GM23338 (cell line): ENCODE data around the gene FGF21. TPM values are rescaled to one million over a fixed set of nuclear protein-coding genes. Genes with fewer than 3 reads are reported as not detected.
A peak's percentile ranks its signal among the peaks of the same experiment; 100 is the strongest.

Source experiments
- ATAC-seq: fragments of 200-7000 bp; cut with Tn5 transposase; 3 replicates; pipeline ENCODE4 v1.9.1; 2020
- DNase-seq: peaks from one replicate; pipeline ENCODE4 v3.0.0-alpha.2; 2015; ENCODE audit warnings: low spot score
- H2AFZ ChIP-seq: fragments of 200-600 bp; sonication (generic); 2 replicates; pipeline ENCODE4 v1.8.0; 2016; ENCODE audit warnings: antibody characterized with exemption, mild to moderate bottlenecking, moderate library complexity
- H3F3A ChIP-seq: fragments of 200-600 bp; sonication (generic); replicated peaks from 2 replicates; pipeline ENCODE4 v1.8.0; 2017; ENCODE audit warnings: antibody characterized with exemption, mixed run types, low read depth
- H3K27ac ChIP-seq: fragments of 200-600 bp; sonication (generic); 2 replicates; pipeline ENCODE4 v1.6.1; 2016; ENCODE audit warnings: low read depth
- H3K27me3 ChIP-seq: fragments of 200-600 bp; sonication (generic); 2 replicates; pipeline ENCODE4 v1.8.0; 2016; ENCODE audit warnings: mild to moderate bottlenecking, mixed run types, moderate library complexity; ENCODE audit not compliant: insufficient read depth
- H3K36me3 ChIP-seq: fragments of 200-600 bp; sonication (generic); 2 replicates; pipeline ENCODE4 v1.8.0; 2016; ENCODE audit warnings: mild to moderate bottlenecking; ENCODE audit not compliant: insufficient read depth
- H3K4me1 ChIP-seq: fragments of 200-600 bp; sonication (generic); 2 replicates; pipeline ENCODE4 v1.8.0; 2016; ENCODE audit warnings: mild to moderate bottlenecking, moderate library complexity; ENCODE audit not compliant: insufficient read depth
- H3K4me2 ChIP-seq: fragments of 200-600 bp; sonication (generic); 2 replicates; pipeline ENCODE4 v1.7.1; 2017; ENCODE audit warnings: mixed run types
- H3K4me3 ChIP-seq: fragments of 200-600 bp; sonication (generic); 2 replicates; pipeline ENCODE4 v1.6.1; 2016; ENCODE audit warnings: mixed run types
- H3K79me2 ChIP-seq: fragments of 200-600 bp; sonication (generic); replicated peaks from 2 replicates; pipeline ENCODE4 v1.8.0; 2017; ENCODE audit warnings: mild to moderate bottlenecking; ENCODE audit not compliant: insufficient read depth
- H3K9me2 ChIP-seq: fragments of 200-600 bp; sonication (generic); 2 replicates; pipeline ENCODE4 v1.8.0; 2017; ENCODE audit not compliant: insufficient read depth
- H4K20me1 ChIP-seq: fragments of 200-600 bp; sonication (generic); replicated peaks from 2 replicates; pipeline ENCODE4 v1.8.0; 2017; ENCODE audit warnings: mild to moderate bottlenecking; ENCODE audit not compliant: insufficient read depth
- H3K27ac Mint-ChIP-seq: 2 replicates; pipeline ENCODE4 v1.8.0; 2020; ENCODE audit warnings: inconsistent platforms, mild to moderate bottlenecking, moderate library complexity, mixed read lengths
- H3K27me3 Mint-ChIP-seq: 3 replicates; pipeline ENCODE4 v1.8.0; 2022; ENCODE audit warnings: low read depth, mild to moderate bottlenecking, moderate library complexity, mixed read lengths, inconsistent platforms; ENCODE audit not compliant: insufficient read depth, poor library complexity
- H3K36me3 Mint-ChIP-seq: 3 replicates; pipeline ENCODE4 v1.8.0; 2021; ENCODE audit warnings: low read depth, mild to moderate bottlenecking, inconsistent platforms, moderate library complexity, mixed read lengths
- H3K4me1 Mint-ChIP-seq: 3 replicates; pipeline ENCODE4 v1.8.0; 2020; ENCODE audit warnings: mild to moderate bottlenecking, inconsistent platforms, mixed read lengths
- H3K4me3 Mint-ChIP-seq: 3 replicates; pipeline ENCODE4 v1.8.0; 2021; ENCODE audit warnings: moderate library complexity, mild to moderate bottlenecking, inconsistent platforms, mixed read lengths
- H3K9me3 Mint-ChIP-seq: 3 replicates; pipeline ENCODE4 v1.8.0; 2020; ENCODE audit warnings: moderate library complexity, mild to moderate bottlenecking, inconsistent platforms, mixed read lengths
- CREB1 ChIP-seq: fragments of 250-450 bp; sonication (Bioruptor Pico); IDR thresholded peaks from 2 replicates; pipeline ENCODE4 v1.5.0; 2020; ENCODE audit warnings: low read depth, mild to moderate bottlenecking, moderate library complexity
- ETS1 ChIP-seq: IDR thresholded peaks from 2 replicates; pipeline ENCODE4 v1.6.1; 2016; ENCODE audit warnings: antibody characterized with exemption
- EZH2 ChIP-seq: fragments of 200-600 bp; sonication (generic); IDR thresholded peaks from one replicate; pipeline ENCODE4 v1.8.0; 2017; ENCODE audit warnings: antibody characterized with exemption, mild to moderate bottlenecking, low read depth; ENCODE audit not compliant: unreplicated experiment
- EZH2phosphoT487 ChIP-seq: fragments of 200-600 bp; sonication (generic); IDR thresholded peaks from one replicate; pipeline ENCODE4 v1.8.1; 2018; ENCODE audit warnings: antibody characterized with exemption; ENCODE audit not compliant: unreplicated experiment
- JUNB ChIP-seq: IDR thresholded peaks from one replicate; pipeline ENCODE4 v1.6.1; 2016; ENCODE audit warnings: antibody characterized with exemption; ENCODE audit not compliant: unreplicated experiment
- NANOG ChIP-seq: IDR thresholded peaks from 2 replicates; pipeline ENCODE4 v1.6.1; 2016; ENCODE audit warnings: antibody characterized with exemption, borderline replicate concordance
- POLR2AphosphoS5 ChIP-seq: IDR thresholded peaks from 2 replicates; pipeline ENCODE4 v1.6.1; 2016; ENCODE audit warnings: antibody characterized with exemption, low read depth
- STAT1 ChIP-seq: IDR thresholded peaks from one replicate; pipeline ENCODE4 v1.6.1; 2016; ENCODE audit warnings: antibody characterized with exemption; ENCODE audit not compliant: unreplicated experiment
- ZNF114 ChIP-seq: fragments of 250-450 bp; sonication (Bioruptor Pico); IDR thresholded peaks from 2 replicates; pipeline ENCODE4 v1.5.0; 2020; ENCODE audit warnings: mild to moderate bottlenecking, moderate library complexity
- ZNF331 ChIP-seq: fragments of 250-450 bp; sonication (Bioruptor Pico); IDR thresholded peaks from 2 replicates; pipeline ENCODE4 v1.5.0; 2020; ENCODE audit warnings: low read depth, mild to moderate bottlenecking, moderate library complexity
- ZNF462 ChIP-seq: fragments of 250-450 bp; sonication (Bioruptor Pico); IDR thresholded peaks from 2 replicates; pipeline ENCODE4 v1.5.0; 2020; ENCODE audit warnings: mild to moderate bottlenecking, moderate library complexity
- polyA plus RNA-seq: library from polyadenylated mRNA; unstranded; fragments of >200 nt; fragmentation: Nextera tagmentation; extraction: Ambion mirVana; gene quantifications from 2 replicates; pipeline ENCODE4 v1.2.1, GENCODE V29; 2016
- total RNA-seq: library from RNA; depleted of rRNA; stranded (reverse); fragments of >200 nt; shearing (Covaris generic); gene quantifications from 2 replicates; pipeline ENCODE4 v1.2.3, GENCODE V29; 2014
- TF ChIP-seq, protein P1 (sequence below), 2 experiments: fragments of 200-600 bp in 1 of 2; sonication (generic) in 1 of 2; conservative IDR thresholded peaks; 2 replicates each; pipeline versions ENCODE4 v1.5.1 to v1.6.1; 2016 to 2017; ENCODE audit warnings: antibody characterized with exemption in 2 of 2, low read depth in 2 of 2, mild to moderate bottlenecking in 2 of 2, moderate library complexity in 1 of 2
- TF ChIP-seq, protein P2 (sequence below): IDR thresholded peaks from one replicate; pipeline ENCODE4 v1.6.1; 2018; ENCODE audit warnings: antibody characterized with exemption; ENCODE audit not compliant: unreplicated experiment

FGF21 gene
- total and polyA plus RNA-seq, 2 experiments from 2014 or later, result 0.78 to 1.3 TPM

GRCh38 chr19:48715681-48716171 lies 39.6 kb upstream of the FGF21 start:
- no peak overlapping the region for H2AFZ ChIP-seq
- H3K36me3 ChIP-seq, result no peaks in the 10 kb centered on the region
- no peak overlapping the region for H3K27ac ChIP-seq
- H3K4me1 Mint-ChIP-seq, result peaks cover 44% of the 10 kb centered on the region
- no peaks in the 10 kb centered on the region for H3K79me2 ChIP-seq
- no peaks in the 10 kb centered on the region for H4K20me1 ChIP-seq
- H3K4me1 ChIP-seq, result peaks cover 44% of the 10 kb centered on the region
- peak overlapping the region; percentile 39 for H3K4me3 Mint-ChIP-seq
- peaks cover 10% of the 10 kb centered on the region; the same call in 1 of the 2 replicates for H3F3A ChIP-seq
- H3K27ac Mint-ChIP-seq, result no peak overlapping the region
- DNase-seq (peak; percentile 24), ATAC-seq (no peak)
- H3K4me2 ChIP-seq, result no peak overlapping the region
- H3K36me3 Mint-ChIP-seq, result peaks cover 7% of the 10 kb centered on the region; the same call in 2 of the 3 replicates
- H3K27me3 ChIP-seq, result no peaks in the 10 kb centered on the region
- H3K9me2 ChIP-seq, result no peaks in the 10 kb centered on the region
- no peak for TF ChIP-seq STAT1
- TF ChIP-seq JUNB, result no peak
- TF ChIP-seq ZNF331 (CRISPR knock-in tag), result no peak
- no peak for TF ChIP-seq CREB1 (CRISPR knock-in tag)
- no peak for TF ChIP-seq ETS1
- TF ChIP-seq POLR2AphosphoS5, result no peak
- no peak for TF ChIP-seq ZNF462 (CRISPR knock-in tag)
- no peak for TF ChIP-seq NANOG
- TF ChIP-seq EZH2phosphoT487, result no peak
- TF ChIP-seq, protein P1, sequence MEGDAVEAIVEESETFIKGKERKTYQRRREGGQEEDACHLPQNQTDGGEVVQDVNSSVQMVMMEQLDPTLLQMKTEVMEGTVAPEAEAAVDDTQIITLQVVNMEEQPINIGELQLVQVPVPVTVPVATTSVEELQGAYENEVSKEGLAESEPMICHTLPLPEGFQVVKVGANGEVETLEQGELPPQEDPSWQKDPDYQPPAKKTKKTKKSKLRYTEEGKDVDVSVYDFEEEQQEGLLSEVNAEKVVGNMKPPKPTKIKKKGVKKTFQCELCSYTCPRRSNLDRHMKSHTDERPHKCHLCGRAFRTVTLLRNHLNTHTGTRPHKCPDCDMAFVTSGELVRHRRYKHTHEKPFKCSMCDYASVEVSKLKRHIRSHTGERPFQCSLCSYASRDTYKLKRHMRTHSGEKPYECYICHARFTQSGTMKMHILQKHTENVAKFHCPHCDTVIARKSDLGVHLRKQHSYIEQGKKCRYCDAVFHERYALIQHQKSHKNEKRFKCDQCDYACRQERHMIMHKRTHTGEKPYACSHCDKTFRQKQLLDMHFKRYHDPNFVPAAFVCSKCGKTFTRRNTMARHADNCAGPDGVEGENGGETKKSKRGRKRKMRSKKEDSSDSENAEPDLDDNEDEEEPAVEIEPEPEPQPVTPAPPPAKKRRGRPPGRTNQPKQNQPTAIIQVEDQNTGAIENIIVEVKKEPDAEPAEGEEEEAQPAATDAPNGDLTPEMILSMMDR (conservative IDR thresholded peaks at IDR 0.05; ENCODE audit: low read depth in 2 of 2), result no peak
- no peak for TF ChIP-seq ZNF114 (CRISPR knock-in tag)
- TF ChIP-seq EZH2, result no peak
- TF ChIP-seq, protein P2, sequence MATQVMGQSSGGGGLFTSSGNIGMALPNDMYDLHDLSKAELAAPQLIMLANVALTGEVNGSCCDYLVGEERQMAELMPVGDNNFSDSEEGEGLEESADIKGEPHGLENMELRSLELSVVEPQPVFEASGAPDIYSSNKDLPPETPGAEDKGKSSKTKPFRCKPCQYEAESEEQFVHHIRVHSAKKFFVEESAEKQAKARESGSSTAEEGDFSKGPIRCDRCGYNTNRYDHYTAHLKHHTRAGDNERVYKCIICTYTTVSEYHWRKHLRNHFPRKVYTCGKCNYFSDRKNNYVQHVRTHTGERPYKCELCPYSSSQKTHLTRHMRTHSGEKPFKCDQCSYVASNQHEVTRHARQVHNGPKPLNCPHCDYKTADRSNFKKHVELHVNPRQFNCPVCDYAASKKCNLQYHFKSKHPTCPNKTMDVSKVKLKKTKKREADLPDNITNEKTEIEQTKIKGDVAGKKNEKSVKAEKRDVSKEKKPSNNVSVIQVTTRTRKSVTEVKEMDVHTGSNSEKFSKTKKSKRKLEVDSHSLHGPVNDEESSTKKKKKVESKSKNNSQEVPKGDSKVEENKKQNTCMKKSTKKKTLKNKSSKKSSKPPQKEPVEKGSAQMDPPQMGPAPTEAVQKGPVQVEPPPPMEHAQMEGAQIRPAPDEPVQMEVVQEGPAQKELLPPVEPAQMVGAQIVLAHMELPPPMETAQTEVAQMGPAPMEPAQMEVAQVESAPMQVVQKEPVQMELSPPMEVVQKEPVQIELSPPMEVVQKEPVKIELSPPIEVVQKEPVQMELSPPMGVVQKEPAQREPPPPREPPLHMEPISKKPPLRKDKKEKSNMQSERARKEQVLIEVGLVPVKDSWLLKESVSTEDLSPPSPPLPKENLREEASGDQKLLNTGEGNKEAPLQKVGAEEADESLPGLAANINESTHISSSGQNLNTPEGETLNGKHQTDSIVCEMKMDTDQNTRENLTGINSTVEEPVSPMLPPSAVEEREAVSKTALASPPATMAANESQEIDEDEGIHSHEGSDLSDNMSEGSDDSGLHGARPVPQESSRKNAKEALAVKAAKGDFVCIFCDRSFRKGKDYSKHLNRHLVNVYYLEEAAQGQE, result no peak
- peaks cover 11% of the 10 kb centered on the region; the same call in 2 of the 3 replicates for H3K9me3 Mint-ChIP-seq
- H3K4me3 ChIP-seq, result no peak overlapping the region
- peaks cover 29% of the 10 kb centered on the region for H3K27me3 Mint-ChIP-seq
